ENCODE results near the gene CLDN8.

Gene CLDN8

DNA sequence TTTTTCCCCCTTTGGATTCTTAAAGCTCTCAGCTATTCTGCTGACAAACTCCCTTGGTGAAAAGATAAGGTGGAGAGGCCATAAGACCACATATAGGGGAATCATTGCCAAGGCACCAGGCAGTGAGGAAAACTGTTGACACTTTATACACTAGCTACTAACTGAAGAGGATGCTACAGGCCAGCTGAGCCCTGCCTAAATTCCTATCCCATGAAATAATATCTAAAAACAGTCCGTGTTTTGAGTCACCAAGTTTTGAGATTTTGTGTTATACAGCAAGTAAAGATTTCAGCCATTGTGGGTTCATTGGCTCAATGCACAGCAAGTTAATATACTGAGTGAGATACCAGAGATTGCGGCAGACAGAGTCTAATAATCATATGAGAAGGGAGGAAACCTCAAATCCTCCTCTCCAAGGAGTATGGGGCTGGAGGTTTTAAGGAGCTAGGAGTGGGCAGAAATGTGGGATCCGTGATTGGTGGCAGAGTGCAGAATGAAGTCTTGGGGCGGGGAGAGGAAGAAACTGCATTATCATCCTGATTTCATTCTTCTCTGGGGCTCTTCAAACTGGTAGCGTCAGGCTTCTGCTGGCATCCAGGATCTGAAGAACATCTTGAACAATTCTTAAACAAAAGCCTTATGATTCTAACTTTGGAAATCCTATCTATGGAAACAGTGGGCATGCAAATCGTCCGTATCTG is 9.2 kb downstream of the CLDN8 start:
- no peak for DNase-seq (ENCODE audit: low spot score)
- no peak for FAIRE-seq

DNA sequence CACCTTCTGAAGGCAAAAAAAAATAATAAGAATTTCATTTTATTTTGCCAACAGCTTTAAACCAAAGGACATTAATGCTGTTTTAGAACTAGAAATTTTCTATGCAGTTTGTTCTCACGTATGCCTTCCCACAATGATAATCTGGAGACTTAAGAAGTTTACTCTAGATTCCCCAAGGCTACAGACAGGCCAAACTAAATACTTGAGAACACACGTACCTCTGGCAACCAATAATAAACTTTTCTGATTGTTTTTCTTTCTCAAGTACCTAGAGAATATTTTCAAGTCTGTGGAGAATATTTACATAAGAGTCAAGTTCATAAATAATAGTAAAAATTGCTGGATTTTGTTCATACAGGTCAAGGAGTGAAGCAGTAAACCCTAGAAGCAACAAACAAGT is 15.9 kb downstream of the CLDN8 start:
- DNase-seq (ENCODE audit: low spot score), result no peak

DNA sequence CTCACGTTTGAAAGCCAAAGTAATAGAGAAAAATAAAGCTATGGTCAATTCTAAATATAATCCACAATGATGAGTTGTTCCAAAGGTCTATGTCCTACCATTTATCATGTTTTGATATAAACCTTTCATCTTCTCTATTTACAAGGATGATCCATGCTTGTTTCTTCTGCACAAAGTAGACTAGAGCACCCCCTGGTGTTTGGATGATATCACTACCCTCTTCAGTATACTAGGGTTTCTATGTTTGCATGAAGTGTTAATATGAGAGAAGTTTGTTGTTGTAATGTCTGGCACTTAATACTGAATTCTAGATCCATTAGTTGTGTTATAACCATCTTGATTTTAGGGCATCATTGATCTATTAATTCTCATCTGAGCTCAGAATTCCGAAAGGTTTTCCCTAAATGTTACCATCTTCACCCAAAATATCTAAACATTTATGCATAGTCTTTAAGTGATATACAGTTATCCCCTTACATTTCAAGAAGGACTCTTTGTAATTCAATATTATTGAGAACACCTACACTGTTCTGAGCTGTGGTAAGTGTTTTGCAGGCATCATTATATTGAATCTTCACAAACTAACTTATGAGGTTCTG is 21.1 kb downstream of the CLDN8 start:
- FAIRE-seq, result peak; percentile 42

More for the DNA sequence above, 15.9 kb downstream of the CLDN8 start:
- no peak for FAIRE-seq

DNA sequence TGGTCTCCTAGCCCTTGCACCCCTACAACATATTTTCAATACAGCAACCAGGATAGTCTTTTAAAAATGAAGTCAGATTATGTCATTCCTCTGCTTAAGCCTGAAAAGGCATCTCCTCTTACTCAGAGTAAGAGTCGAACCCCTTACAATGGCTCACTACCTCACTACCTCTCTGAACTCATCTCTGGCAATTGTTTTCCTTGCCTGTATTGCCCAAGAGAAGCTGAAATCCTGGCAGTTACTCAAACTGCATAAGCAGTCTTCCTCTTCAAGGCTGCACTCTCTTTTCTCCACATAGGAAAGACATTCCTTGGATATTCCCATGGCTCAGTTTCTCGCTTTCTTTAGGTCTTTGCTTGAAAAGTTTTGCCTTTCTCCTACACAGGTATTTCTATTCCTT is 22.7 kb downstream of the CLDN8 start:
- FAIRE-seq (no peak), DNase-seq (ENCODE audit: low spot score) (no peak)

More for the DNA sequence above, 21.1 kb downstream of the CLDN8 start:
- peak; percentile 14 for DNase-seq (ENCODE audit: low spot score)

DNA sequence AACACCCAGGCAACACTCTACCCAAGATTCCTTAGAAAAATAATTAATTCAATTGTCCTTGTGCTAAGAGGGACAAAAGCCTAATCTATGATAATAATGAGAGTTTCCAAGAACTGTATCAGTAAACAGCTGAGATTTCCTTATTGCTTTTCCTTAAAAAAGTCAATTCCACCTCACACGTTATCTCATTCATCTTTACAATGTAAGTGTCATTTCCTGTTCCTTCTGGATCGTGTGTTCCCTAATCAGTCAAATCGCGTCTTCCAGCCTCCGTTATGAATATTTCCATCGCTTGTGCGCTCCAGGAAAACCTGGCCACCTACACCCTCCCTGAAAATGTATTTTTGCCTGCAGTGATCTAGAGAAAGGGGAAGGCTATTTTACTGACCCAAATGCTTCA is 25.3 kb downstream of the CLDN8 start:
- no peak for FAIRE-seq
- no peak for DNase-seq (ENCODE audit: low spot score)

DNA sequence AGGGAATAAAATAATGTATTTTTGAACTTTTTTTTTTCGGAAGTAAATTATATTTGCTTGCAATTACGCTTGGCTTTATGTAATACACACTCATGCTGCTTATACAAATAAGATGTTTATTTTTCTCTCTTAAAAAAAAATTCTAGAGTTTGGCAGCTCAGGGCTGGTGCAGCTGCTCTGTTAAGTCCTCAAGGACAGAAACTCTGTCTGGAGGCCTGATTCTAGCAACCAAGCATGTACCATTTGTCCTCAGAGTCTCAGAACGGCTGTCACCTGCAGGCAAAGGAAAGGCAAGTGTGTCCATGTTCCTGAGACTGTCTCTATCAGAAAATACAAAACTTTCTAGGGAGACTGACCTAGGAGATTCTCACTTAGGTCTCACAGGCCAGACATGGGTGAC is 26.1 kb downstream of the CLDN8 start:
- no peak for FAIRE-seq
- no peak for DNase-seq (ENCODE audit: low spot score)

DNA sequence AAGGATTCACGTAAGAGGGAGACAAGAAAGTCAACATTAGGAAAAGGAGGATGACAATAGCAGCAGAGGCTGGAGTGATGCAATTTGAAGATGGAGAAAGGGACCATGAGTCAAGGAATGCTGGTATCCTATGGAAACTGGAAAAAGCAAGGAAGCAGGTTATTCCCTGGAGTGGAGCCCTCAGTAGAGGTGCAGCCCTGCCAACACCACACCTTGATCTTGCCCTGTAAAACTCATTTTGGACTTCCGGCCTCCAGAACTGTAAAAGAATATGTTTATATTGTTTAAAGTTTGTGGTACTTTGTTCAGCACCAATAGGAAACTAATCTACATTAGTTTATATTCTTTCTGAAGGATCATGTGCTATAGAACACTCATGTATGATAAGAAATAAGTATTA is 29.7 kb downstream of the CLDN8 start:
- no peak for FAIRE-seq

DNA sequence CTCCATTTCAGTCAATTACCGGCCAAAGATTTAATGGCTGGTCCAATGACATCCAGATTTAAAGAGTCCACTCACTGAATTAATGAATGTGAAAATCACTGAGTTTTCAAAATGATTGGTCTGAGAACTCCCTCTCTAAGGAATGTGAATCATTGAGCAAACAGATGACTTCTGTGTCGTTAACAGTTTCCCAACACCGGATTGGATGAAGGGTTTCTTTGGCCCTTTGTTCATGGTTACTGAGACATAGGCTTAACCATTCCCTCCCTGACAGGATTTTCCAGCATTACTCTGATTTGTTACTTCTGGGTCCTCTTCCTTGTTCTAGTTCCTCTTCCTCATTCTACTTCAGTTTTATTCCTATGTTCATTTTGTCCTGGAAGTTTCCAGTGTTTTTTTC is 47.8 kb downstream of the CLDN8 start:
- DNase-seq (ENCODE audit: low spot score) (no peak), FAIRE-seq (no peak)

More for the DNA sequence above, 29.7 kb downstream of the CLDN8 start:
- no peak for DNase-seq (ENCODE audit: low spot score)

DNA sequence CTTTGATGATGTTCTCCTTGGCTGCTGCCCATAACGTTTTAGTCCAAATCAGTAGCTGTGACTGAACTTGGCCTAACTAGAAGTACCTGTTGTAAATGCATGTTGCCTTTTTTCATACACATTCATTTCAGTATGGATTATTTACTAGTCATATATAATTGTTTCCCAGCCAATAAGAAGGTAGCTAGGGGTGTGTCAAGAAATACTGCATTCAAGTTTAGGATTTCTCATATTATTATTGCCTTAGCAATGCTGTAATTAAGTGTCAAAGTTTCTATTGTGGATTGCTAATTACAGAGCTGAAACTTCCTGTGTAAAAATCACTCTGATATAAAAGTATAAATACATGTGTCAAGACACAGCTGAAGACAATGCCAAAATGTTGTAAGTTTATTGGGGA is 49.2 kb downstream of the CLDN8 start, which contains the start of gene CLDN17:
Gene CLDN17 (minus strand): TSS at position 101 of the 400 bp plus-strand sequence. CDS start 188 bp downstream, outside the sequence.
- DNase-seq (ENCODE audit: low spot score) (no peak), FAIRE-seq (no peak)

DNA sequence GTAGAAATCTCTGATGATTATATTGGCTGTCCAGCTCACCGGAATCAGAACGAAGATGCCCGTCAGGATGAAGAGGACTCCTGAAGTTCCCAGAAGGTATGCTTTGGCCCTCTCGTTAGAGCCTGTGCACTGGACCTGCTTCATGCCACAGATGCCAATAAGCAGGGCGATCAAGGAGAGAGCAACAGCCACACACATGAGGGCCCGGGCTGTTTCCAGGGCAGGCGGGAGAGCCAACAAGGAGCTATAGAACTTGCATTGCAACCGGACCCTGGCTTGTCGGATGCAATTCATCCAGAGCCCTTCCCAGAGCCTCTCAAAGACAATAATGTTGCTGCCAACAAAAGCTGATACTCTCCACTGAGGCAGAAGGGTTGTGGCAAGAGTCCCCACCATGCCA is 49.7 kb downstream of the CLDN8 start:
- FAIRE-seq, result no peak
- no peak for DNase-seq (ENCODE audit: low spot score)

DNA sequence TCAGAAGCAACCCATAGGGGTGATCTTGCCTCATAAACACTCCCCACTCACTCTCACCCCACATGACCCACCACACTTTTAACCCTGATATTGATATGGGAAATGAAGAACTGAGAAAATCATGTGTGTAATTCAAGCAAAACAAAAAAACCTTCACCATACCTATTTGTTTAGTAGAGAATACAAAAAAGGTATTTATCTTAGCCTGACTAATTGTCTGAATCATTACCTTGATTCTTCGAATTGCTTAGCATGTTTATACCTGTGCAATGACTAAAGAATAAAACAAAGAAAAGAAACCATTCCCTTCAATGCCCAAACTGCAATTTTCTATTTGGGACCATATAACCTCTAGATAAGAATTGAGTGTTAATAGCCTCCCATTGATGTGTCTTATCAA is 51.1 kb downstream of the CLDN8 start:
- DNase-seq (ENCODE audit: low spot score) (no peak), FAIRE-seq (no peak)

Data from RCC 7860 (cell line).